ENCODE data around the gene EYS. TPM values are rescaled to one million over a fixed set of nuclear protein-coding genes. Genes with fewer than 3 reads are reported as not detected.

The EYS gene
- polyA plus RNA-seq, 1 experiment: not detected

DNA sequence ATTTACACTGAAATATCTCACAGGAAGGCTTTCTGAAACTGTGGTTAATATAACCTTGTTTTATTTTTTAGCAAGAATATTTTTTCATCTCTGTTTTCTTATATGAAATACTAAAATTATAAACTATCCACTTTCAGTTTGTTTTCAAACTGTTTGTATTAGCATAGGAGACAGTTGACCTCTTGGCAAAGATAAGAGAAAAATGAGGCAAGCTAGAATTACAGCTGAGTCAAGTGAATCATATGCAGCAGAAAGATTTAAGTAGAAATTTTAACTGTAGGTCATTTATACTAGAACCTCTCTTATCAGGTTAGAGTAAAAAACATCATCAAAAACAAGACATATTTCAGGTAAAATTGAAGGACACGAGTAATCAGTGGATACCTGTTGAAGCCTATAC lies 1278.8 kb downstream of the EYS start:
- Histone ChIP-seq H3K27me3 (ENCODE audit: control insufficient read depth, insufficient read depth, low read length) (no peaks in the 10 kb centered on the region), H3K36me3 (ENCODE audit: control insufficient read depth, insufficient read depth, low read length) (no peaks in the 10 kb centered on the region), H3K4me3 (ENCODE audit: low read depth, low read length) (no peak overlapping the region)
- CTCF ChIA-PET: no interaction called here
- POLR2A ChIA-PET: no interaction called here
- no peak for DNase-seq (ENCODE audit: low read depth)
- TF ChIP-seq, protein P1, sequence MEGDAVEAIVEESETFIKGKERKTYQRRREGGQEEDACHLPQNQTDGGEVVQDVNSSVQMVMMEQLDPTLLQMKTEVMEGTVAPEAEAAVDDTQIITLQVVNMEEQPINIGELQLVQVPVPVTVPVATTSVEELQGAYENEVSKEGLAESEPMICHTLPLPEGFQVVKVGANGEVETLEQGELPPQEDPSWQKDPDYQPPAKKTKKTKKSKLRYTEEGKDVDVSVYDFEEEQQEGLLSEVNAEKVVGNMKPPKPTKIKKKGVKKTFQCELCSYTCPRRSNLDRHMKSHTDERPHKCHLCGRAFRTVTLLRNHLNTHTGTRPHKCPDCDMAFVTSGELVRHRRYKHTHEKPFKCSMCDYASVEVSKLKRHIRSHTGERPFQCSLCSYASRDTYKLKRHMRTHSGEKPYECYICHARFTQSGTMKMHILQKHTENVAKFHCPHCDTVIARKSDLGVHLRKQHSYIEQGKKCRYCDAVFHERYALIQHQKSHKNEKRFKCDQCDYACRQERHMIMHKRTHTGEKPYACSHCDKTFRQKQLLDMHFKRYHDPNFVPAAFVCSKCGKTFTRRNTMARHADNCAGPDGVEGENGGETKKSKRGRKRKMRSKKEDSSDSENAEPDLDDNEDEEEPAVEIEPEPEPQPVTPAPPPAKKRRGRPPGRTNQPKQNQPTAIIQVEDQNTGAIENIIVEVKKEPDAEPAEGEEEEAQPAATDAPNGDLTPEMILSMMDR (IDR thresholded peaks at IDR 0.05; ENCODE audit: insufficient read depth, low read depth, low read length): no peak

DNA sequence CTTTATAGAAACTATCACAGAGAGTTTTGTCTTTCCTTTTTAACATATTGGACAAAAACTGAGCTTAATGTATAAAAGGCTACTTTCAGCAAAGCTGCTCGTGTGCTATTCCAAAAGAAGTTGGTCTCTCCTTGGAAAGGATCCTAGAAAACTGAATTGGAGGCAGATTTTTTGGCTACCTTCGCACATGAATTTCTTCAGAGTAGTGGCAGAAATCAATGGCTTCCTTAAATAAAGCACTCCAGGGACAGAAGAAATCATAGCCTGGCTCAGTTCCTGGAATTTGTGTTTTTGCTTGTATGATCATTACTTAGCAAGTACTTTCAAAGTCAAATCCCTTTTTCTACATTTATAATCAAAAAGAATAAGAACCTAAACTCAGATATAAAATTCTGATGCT lies 1291.1 kb downstream of the EYS start:
- ChIA-PET CTCF (no interaction called here), POLR2A (no interaction called here)
- no peaks in the 10 kb centered on the region for H3K36me3 ChIP-seq (ENCODE audit: control insufficient read depth, insufficient read depth, low read length)
- H3K4me3 ChIP-seq (ENCODE audit: low read depth, low read length): no peak overlapping the region
- TF ChIP-seq, protein P1 (IDR thresholded peaks at IDR 0.05; ENCODE audit: insufficient read depth, low read depth, low read length): no peak
- no peaks in the 10 kb centered on the region for H3K27me3 ChIP-seq (ENCODE audit: control insufficient read depth, insufficient read depth, low read length)
- DNase-seq (ENCODE audit: low read depth): no peak

DNA sequence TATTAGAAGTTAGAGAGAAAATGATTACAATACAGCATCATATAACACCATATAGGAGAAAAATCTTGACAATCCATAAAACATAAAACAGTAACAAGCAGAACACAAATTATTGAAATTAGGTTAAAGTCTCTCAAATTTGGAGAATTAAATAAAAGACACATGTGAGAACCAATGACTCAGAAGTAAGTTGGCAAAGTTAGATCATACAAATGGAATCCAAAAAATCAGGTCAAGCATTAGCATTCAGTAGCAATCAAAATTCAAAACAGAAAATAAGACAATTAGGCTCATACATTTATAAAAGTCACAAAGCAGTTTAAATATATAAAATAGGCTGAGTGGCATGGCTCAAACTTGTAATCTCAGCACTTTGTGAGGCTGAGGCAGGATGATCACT lies 1295.8 kb downstream of the EYS start:
- POLR2A ChIA-PET: no interaction called here
- CTCF ChIA-PET: no interaction called here
- Histone ChIP-seq H3K27me3 (ENCODE audit: control insufficient read depth, insufficient read depth, low read length) (no peaks in the 10 kb centered on the region), H3K4me3 (ENCODE audit: low read depth, low read length) (no peak overlapping the region), H3K36me3 (ENCODE audit: control insufficient read depth, insufficient read depth, low read length) (no peaks in the 10 kb centered on the region)
- DNase-seq (ENCODE audit: low read depth): no peak
- TF ChIP-seq, protein P1 (IDR thresholded peaks at IDR 0.05; ENCODE audit: insufficient read depth, low read depth, low read length): no peak

DNA sequence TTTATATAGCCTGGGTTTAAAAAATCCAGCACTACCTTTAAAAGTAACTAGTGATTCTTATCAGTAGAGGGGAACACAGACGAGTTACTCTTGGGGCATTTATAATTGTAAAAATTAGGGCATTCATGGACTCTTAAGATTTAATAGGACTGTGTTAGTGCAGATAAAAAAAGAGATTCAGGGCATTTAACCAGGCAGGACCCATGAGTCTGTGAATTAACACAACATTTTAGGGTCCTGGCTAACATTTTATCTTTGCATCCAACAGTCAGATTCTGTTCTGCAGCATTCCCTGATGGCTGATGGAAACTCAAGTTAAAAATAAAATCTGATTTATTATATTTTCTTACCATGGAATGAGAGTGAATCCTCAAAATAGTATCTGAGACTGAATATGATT lies 1297.1 kb downstream of the EYS start:
- TF ChIP-seq, protein P1 (IDR thresholded peaks at IDR 0.05; ENCODE audit: insufficient read depth, low read depth, low read length): no peak
- POLR2A ChIA-PET: no interaction called here
- DNase-seq (ENCODE audit: low read depth): no peak

DNA sequence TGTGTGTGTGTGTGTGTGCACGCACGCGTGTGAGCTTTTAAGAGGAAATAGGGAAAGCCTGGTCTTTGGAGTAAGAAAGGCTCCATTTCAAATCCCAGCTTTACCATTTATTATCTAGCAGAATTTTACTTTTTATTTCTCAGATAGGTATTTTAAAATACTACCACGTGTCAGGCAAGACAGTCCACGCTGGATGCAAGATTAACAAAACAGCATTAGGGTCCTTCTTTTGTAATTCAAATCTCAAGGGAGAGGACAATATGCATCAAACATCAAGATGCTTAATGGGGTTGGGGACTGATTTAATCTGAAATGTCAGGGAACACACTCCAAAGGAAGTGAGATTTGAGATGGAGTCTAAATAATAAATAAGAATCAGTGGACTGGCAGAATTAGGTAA lies 1302.6 kb downstream of the EYS start:
- no peaks in the 10 kb centered on the region for H3K36me3 ChIP-seq (ENCODE audit: control insufficient read depth, insufficient read depth, low read length)
- TF ChIP-seq, protein P1 (IDR thresholded peaks at IDR 0.05; ENCODE audit: insufficient read depth, low read depth, low read length): no peak
- no peaks in the 10 kb centered on the region for H3K27me3 ChIP-seq (ENCODE audit: control insufficient read depth, insufficient read depth, low read length)
- DNase-seq (ENCODE audit: low read depth): no peak
- ChIA-PET POLR2A (no interaction called here), CTCF (no interaction called here)
- no peak overlapping the region for H3K4me3 ChIP-seq (ENCODE audit: low read depth, low read length)

More for the DNA sequence above, 1297.1 kb downstream of the EYS start:
- CTCF ChIA-PET: no interaction called here
- no peak overlapping the region for H3K4me3 ChIP-seq (ENCODE audit: low read depth, low read length)
- no peaks in the 10 kb centered on the region for H3K27me3 ChIP-seq (ENCODE audit: control insufficient read depth, insufficient read depth, low read length)
- H3K36me3 ChIP-seq (ENCODE audit: control insufficient read depth, insufficient read depth, low read length): no peaks in the 10 kb centered on the region
